PFSK-1 (cell line): ENCODE data around the gene HNF4A.

Source experiments
- FOXP2 ChIP-seq: optimal IDR thresholded peaks from 2 replicates; pipeline ENCODE3; 2011; ENCODE audit warnings: borderline replicate concordance, control low read depth, inconsistent platforms; ENCODE audit not compliant: insufficient read depth; ENCODE audit errors: extremely low read length, extremely low read depth
- POLR2AphosphoS5 ChIP-seq: IDR thresholded peaks from 2 replicates; pipeline ENCODE4 v1.6.1; 2012; ENCODE audit warnings: low read depth, mild to moderate bottlenecking, control low read depth, low read length, moderate library complexity
- REST ChIP-seq, 2 experiments: IDR thresholded peaks; 2 replicates each; pipeline versions ENCODE4 v1.6.1 to v1.8.0; 2011 to 2012; ENCODE audit warnings: low read depth in 2 of 2, low read length in 2 of 2, control low read depth in 1 of 2, inconsistent platforms in 1 of 2, mild to moderate bottlenecking in 1 of 2, moderate library complexity in 1 of 2; ENCODE audit not compliant: insufficient read depth in 1 of 2
- SIN3A ChIP-seq: IDR thresholded peaks from 2 replicates; pipeline ENCODE4 v1.6.1; 2012; ENCODE audit warnings: mild to moderate bottlenecking, low read length, moderate library complexity, borderline replicate concordance; ENCODE audit not compliant: insufficient read depth
- TAF1 ChIP-seq: IDR thresholded peaks from 2 replicates; pipeline ENCODE4 v1.6.1; 2012; ENCODE audit warnings: low read length, control low read depth, borderline replicate concordance; ENCODE audit not compliant: insufficient read depth

The HNF4A gene

GRCh38 chr20:44420497-44420896, 65.0 kb downstream of the HNF4A start:
- TF ChIP-seq TAF1 (no peak), SIN3A (no peak), POLR2AphosphoS5 (no peak), FOXP2 (no peak), REST (IDR thresholded peaks at IDR 0.05; ENCODE audit: insufficient read depth in 1 of 2, low read depth in 2 of 2, low read length in 2 of 2) (no peak)

- TF ChIP-seq FOXP2 (no peak), SIN3A (no peak), POLR2AphosphoS5 (no peak), REST (IDR thresholded peaks at IDR 0.05; ENCODE audit: insufficient read depth in 1 of 2, low read depth in 2 of 2, low read length in 2 of 2) (no peak), TAF1 (no peak)
Measured at GRCh38 chr20:44422083-44422482, 66.6 kb downstream of the HNF4A start.

- TF ChIP-seq POLR2AphosphoS5 (no peak), FOXP2 (no peak)
Measured at GRCh38 chr20:44423480-44423879, 68.0 kb downstream of the HNF4A start.

- TF ChIP-seq FOXP2 (no peak), SIN3A (no peak), TAF1 (no peak), POLR2AphosphoS5 (no peak), REST (IDR thresholded peaks at IDR 0.05; ENCODE audit: insufficient read depth in 1 of 2, low read depth in 2 of 2, low read length in 2 of 2) (no peak)
Measured at GRCh38 chr20:44424039-44424495, 68.6 kb downstream of the HNF4A start.

GRCh38 chr20:44425923-44426322, 70.4 kb downstream of the HNF4A start:
- no peak for TF ChIP-seq POLR2AphosphoS5
- TF ChIP-seq REST (IDR thresholded peaks at IDR 0.05; ENCODE audit: insufficient read depth in 1 of 2, low read depth in 2 of 2, low read length in 2 of 2): no peak
- no peak for TF ChIP-seq FOXP2
